CD4-positive, CD25-positive, alpha-beta regulatory T cell (primary cell): ENCODE data around the gene LRR1. TPM values are rescaled to one million over a fixed set of nuclear protein-coding genes. Genes with fewer than 3 reads are reported as not detected.

Experiments
- ATAC-seq, 2 donors: fragments of 150-1000 bp; cut with Tn5 transposase; one replicate each; pipeline ENCODE4 v1.10.0; 2021; ENCODE audit warnings: low read depth in 2 of 2, moderate number of reproducible peaks in 2 of 2, moderate library complexity in 1 of 2
- DNase-seq, 3 donors: peaks; one replicate each; pipeline versions ENCODE4 v3.0.0 to v3.0.0-alpha.2; 2012 to 2022; ENCODE audit warnings: mixed read lengths in 1 of 3
- H3K27ac ChIP-seq: one replicate; pipeline ENCODE4 v1.7.0; 2013; ENCODE audit warnings: mild to moderate bottlenecking, low read length; ENCODE audit not compliant: insufficient read depth, poor library complexity, severe bottlenecking
- H3K27me3 ChIP-seq: one replicate; pipeline ENCODE4 v1.7.0; 2013; ENCODE audit warnings: low read length; ENCODE audit not compliant: control insufficient read depth, insufficient read depth
- H3K36me3 ChIP-seq: one replicate; pipeline ENCODE4 v1.7.0; 2013; ENCODE audit warnings: mild to moderate bottlenecking, low read length, moderate library complexity; ENCODE audit not compliant: control insufficient read depth, insufficient read depth
- H3K4me1 ChIP-seq: 2 replicates; pipeline ENCODE4 v1.7.0; 2013; ENCODE audit warnings: mild to moderate bottlenecking, low read length; ENCODE audit not compliant: insufficient read depth, control insufficient read depth, poor library complexity, severe bottlenecking
- H3K4me3 ChIP-seq: one replicate; pipeline ENCODE4 v1.7.0; 2013; ENCODE audit warnings: low read depth, mild to moderate bottlenecking, low read length, moderate library complexity
- H3K9me3 ChIP-seq, 2 experiments: 1 replicate in 1 of 2; 2 replicates in 1 of 2; pipeline ENCODE4 v1.7.0; 2013; ENCODE audit warnings: low read length in 2 of 2, mild to moderate bottlenecking in 1 of 2, moderate library complexity in 1 of 2; ENCODE audit not compliant: control insufficient read depth in 2 of 2
- H3K27ac Mint-ChIP-seq, 3 donors: one replicate each; pipeline ENCODE4 v1.8.0; 2020 to 2022; ENCODE audit warnings: mild to moderate bottlenecking in 3 of 3, mixed read lengths in 3 of 3, moderate library complexity in 2 of 3
- H3K27me3 Mint-ChIP-seq: one replicate; pipeline ENCODE4 v1.8.0; 2022; ENCODE audit warnings: mild to moderate bottlenecking, mixed read lengths
- H3K36me3 Mint-ChIP-seq: one replicate; pipeline ENCODE4 v1.8.0; 2020; ENCODE audit warnings: mixed read lengths
- H3K4me1 Mint-ChIP-seq, 4 donors: one replicate each; pipeline ENCODE4 v1.8.0; 2020 to 2022; ENCODE audit warnings: mixed read lengths in 4 of 4, mild to moderate bottlenecking in 1 of 4
- H3K4me3 Mint-ChIP-seq, 4 donors: one replicate each; pipeline ENCODE4 v1.8.0; 2020 to 2022; ENCODE audit warnings: mild to moderate bottlenecking in 4 of 4, mixed read lengths in 4 of 4, moderate library complexity in 3 of 4
- H3K9me3 Mint-ChIP-seq, 7 donors: one replicate each; pipeline ENCODE4 v1.8.0; 2020 to 2022; ENCODE audit warnings: mixed read lengths in 7 of 7, mild to moderate bottlenecking in 3 of 7, moderate library complexity in 2 of 7
- polyA plus RNA-seq, 4 donors: library from polyadenylated mRNA; unstranded; fragments of 300-500 nt; fragmentation: Illumina TruSeq; gene quantifications; one replicate each; pipeline ENCODE4 v1.2.3, GENCODE V29; 2021
- total RNA-seq: library from RNA; stranded (reverse); gene quantifications from one replicate; pipeline ENCODE4 v1.2.3, GENCODE V29; 2022

Gene LRR1
- total and polyA plus RNA-seq, 5 donors from 2014 or later = 11.2 to 26.7 (median 17.3) TPM

GRCh38 chr14:49622022-49622607 is 23.4 kb downstream of the LRR1 start:
- Histone ChIP-seq H3K4me3 (peak overlapping the region; percentile 83), H3K36me3 (peaks cover 20% of the 10 kb centered on the region), H3K27me3 (no peaks in the 10 kb centered on the region), H3K9me3 (no peaks in the 10 kb centered on the region), H3K4me1 (peaks cover 59% of the 10 kb centered on the region), H3K27ac (peak overlapping the region; percentile 99)
- Mint-ChIP-seq H3K9me3 (no peaks in the 10 kb centered on the region), H3K27ac (peak overlapping the region; percentile 72 to 91 (median 89)), H3K27me3 (peaks cover 4% of the 10 kb centered on the region), H3K4me3 (peak overlapping the region; percentile 99 to 100 (median 99)), H3K4me1 (peaks cover 35 to 74% (median 57%) of the 10 kb centered on the region in 4 donors), H3K36me3 (peaks cover 16% of the 10 kb centered on the region)
- ATAC-seq (no peak), DNase-seq (no peak)

- Histone ChIP-seq H3K4me1 (peaks cover 55% of the 10 kb centered on the region), H3K27ac (peak overlapping the region; percentile 99), H3K9me3 (no peaks in the 10 kb centered on the region), H3K27me3 (no peaks in the 10 kb centered on the region), H3K4me3 (peak overlapping the region; percentile 83), H3K36me3 (peaks cover 11% of the 10 kb centered on the region)
- peaks cover 4% of the 10 kb centered on the region for H3K27me3 Mint-ChIP-seq
- no peak for ATAC-seq
- peaks cover 37 to 74% (median 52%) of the 10 kb centered on the region in 4 donors for H3K4me1 Mint-ChIP-seq
- no peaks in the 10 kb centered on the region for H3K9me3 Mint-ChIP-seq
- H3K27ac Mint-ChIP-seq = peak overlapping the region in 2 of 3 donors; percentile 81 to 90
- peak overlapping the region; percentile 99 to 100 (median 99) for H3K4me3 Mint-ChIP-seq
- no peak for DNase-seq
- H3K36me3 Mint-ChIP-seq = peaks cover 10% of the 10 kb centered on the region
Observed at GRCh38 chr14:49623387-49623786, 24.6 kb downstream of the LRR1 start.

GRCh38 chr14:49623941-49624839 is 25.4 kb downstream of the LRR1 start:
- peaks cover 4% of the 10 kb centered on the region for H3K36me3 ChIP-seq
- no peaks in the 10 kb centered on the region for H3K9me3 ChIP-seq
- Mint-ChIP-seq H3K4me1 (peaks cover 29 to 74% (median 51%) of the 10 kb centered on the region in 4 donors), H3K27ac (peak overlapping the region; percentile 81 to 90 (median 88)), H3K9me3 (no peaks in the 10 kb centered on the region), H3K4me3 (peak overlapping the region; percentile 99 to 100 (median 99)), H3K36me3 (peaks cover 5% of the 10 kb centered on the region), H3K27me3 (peaks cover 4% of the 10 kb centered on the region)
- no peak for ATAC-seq
- no peak for DNase-seq
- peak overlapping the region; percentile 83 for H3K4me3 ChIP-seq
- peaks cover 47% of the 10 kb centered on the region for H3K4me1 ChIP-seq
- H3K27ac ChIP-seq = peak overlapping the region; percentile 99
- H3K27me3 ChIP-seq = no peaks in the 10 kb centered on the region

- ATAC-seq = peak; percentile 85 to 87
- no peaks in the 10 kb centered on the region for H3K9me3 ChIP-seq
- peak overlapping the region; percentile 98 for H3K27ac ChIP-seq
- peaks cover 44% of the 10 kb centered on the region for H3K4me1 ChIP-seq
- no peaks in the 10 kb centered on the region for H3K27me3 ChIP-seq
- H3K9me3 Mint-ChIP-seq = no peaks in the 10 kb centered on the region
- peak overlapping the region; percentile 99 for H3K4me3 ChIP-seq
- peaks cover 6% of the 10 kb centered on the region for H3K27me3 Mint-ChIP-seq
- H3K36me3 Mint-ChIP-seq = peaks cover 16% of the 10 kb centered on the region
- peak overlapping the region; percentile 97 to 100 (median 98) for H3K4me3 Mint-ChIP-seq
- H3K36me3 ChIP-seq = no peaks in the 10 kb centered on the region
- H3K27ac Mint-ChIP-seq = peak overlapping the region; percentile 86 to 99 (median 97)
- H3K4me1 Mint-ChIP-seq = peaks cover 18 to 68% (median 41%) of the 10 kb centered on the region in 4 donors
- peak; percentile 88 to 97 (median 94) for DNase-seq
Observed at GRCh38 chr14:49633640-49634546, 35.2 kb downstream of the LRR1 start.

GRCh38 chr14:49634547-49635334 is 36.0 kb downstream of the LRR1 start, which contains the start of gene DNAAF2:
TSS of gene DNAAF2 (minus strand) at chr14:49635244. CDS start at chr14:49635149, 95 bp downstream.
- peaks cover 19% of the 10 kb centered on the region for H3K36me3 Mint-ChIP-seq

GRCh38 chr14:49636866-49637265 is 38.1 kb downstream of the LRR1 start:
- Histone ChIP-seq H3K9me3 (no peaks in the 10 kb centered on the region), H3K4me3 (peak overlapping the region; percentile 33), H3K36me3 (no peaks in the 10 kb centered on the region), H3K27ac (peak overlapping the region; percentile 98), H3K27me3 (no peaks in the 10 kb centered on the region), H3K4me1 (peaks cover 32% of the 10 kb centered on the region)
- DNase-seq = no peak
- peaks cover 32 to 71% (median 55%) of the 10 kb centered on the region in 4 donors for H3K4me1 Mint-ChIP-seq
- H3K27me3 Mint-ChIP-seq = peaks cover 6% of the 10 kb centered on the region
- H3K9me3 Mint-ChIP-seq = no peaks in the 10 kb centered on the region
- peaks cover 22% of the 10 kb centered on the region for H3K36me3 Mint-ChIP-seq
- ATAC-seq = no peak
- peak overlapping the region; percentile 75 to 99 (median 97) for H3K27ac Mint-ChIP-seq
- peak overlapping the region; percentile 97 to 100 (median 99) for H3K4me3 Mint-ChIP-seq

More at GRCh38 chr14:49634547-49635334, 36.0 kb downstream of the LRR1 start, which contains the start of gene DNAAF2:
- peaks cover 43% of the 10 kb centered on the region for H3K4me1 ChIP-seq
- no peaks in the 10 kb centered on the region for H3K27me3 ChIP-seq
- Mint-ChIP-seq H3K4me3 (peak within 1 kb of the TSS; percentile 97 to 100 (median 99)), H3K9me3 (no peaks in the 10 kb centered on the region), H3K27ac (peak within 1 kb of the TSS; percentile 95 to 99 (median 97)), H3K27me3 (peaks cover 6% of the 10 kb centered on the region), H3K4me1 (peaks cover 26 to 69% (median 44%) of the 10 kb centered on the region in 4 donors)
- H3K4me3 ChIP-seq = peak within 1 kb of the TSS; percentile 82
- peak within 1 kb of the TSS; percentile 98 for H3K27ac ChIP-seq
- no peaks in the 10 kb centered on the region for H3K36me3 ChIP-seq
- ATAC-seq = peak; percentile 43 to 50
- no peaks in the 10 kb centered on the region for H3K9me3 ChIP-seq
- DNase-seq = peak; percentile 62 to 76 (median 74)
